Loucy (cell line): ENCODE data around the gene NELFE.
"Not testable (repeated sequence)": the region's sequence is repeated elsewhere in the genome, so short reads cannot be mapped to it uniquely, and the experiment has no call there.

Source experiments
- H2AFZ ChIP-seq: fragments of 200-600 bp; sonication (generic); 2 replicates; pipeline ENCODE4 v1.6.0; 2016; ENCODE audit warnings: antibody characterized with exemption, mild to moderate bottlenecking, low read length, moderate library complexity
- H3F3A ChIP-seq: fragments of 200-600 bp; 2 replicates; pipeline ENCODE4 v1.6.0; 2016; ENCODE audit warnings: antibody characterized with exemption, low read depth, mild to moderate bottlenecking
- H3K27me3 ChIP-seq: fragments of 200-600 bp; sonication (generic); 2 replicates; pipeline ENCODE4 v1.6.1; 2014; ENCODE audit warnings: low read length, mild to moderate bottlenecking; ENCODE audit not compliant: insufficient read depth, poor library complexity, severe bottlenecking
- H3K36me3 ChIP-seq: fragments of 200-600 bp; sonication (generic); 2 replicates; pipeline ENCODE4 v1.6.1; 2016; ENCODE audit warnings: low read length; ENCODE audit not compliant: insufficient read depth
- H3K4me1 ChIP-seq: fragments of 200-600 bp; sonication (generic); 2 replicates; pipeline ENCODE4 v1.5.1; 2014; ENCODE audit warnings: low read length, mild to moderate bottlenecking; ENCODE audit not compliant: insufficient read depth, poor library complexity, severe bottlenecking
- H3K4me2 ChIP-seq: fragments of 200-600 bp; sonication (generic); 2 replicates; pipeline ENCODE4 v1.6.0; 2014; ENCODE audit warnings: antibody characterized with exemption, low read length, low read depth, mild to moderate bottlenecking; ENCODE audit not compliant: poor library complexity, severe bottlenecking
- H3K4me3 ChIP-seq: fragments of 200-600 bp; sonication (generic); 2 replicates; pipeline ENCODE4 v1.5.1; 2014; ENCODE audit warnings: low read length, mild to moderate bottlenecking, mixed read lengths; ENCODE audit not compliant: poor library complexity, severe bottlenecking
- H3K79me2 ChIP-seq: fragments of 200-600 bp; sonication (generic); 2 replicates; pipeline ENCODE4 v1.6.1; 2014; ENCODE audit warnings: low read length; ENCODE audit not compliant: insufficient read depth
- H3K9ac ChIP-seq: fragments of 200-600 bp; sonication (generic); 2 replicates; pipeline ENCODE4 v1.6.0; 2014; ENCODE audit warnings: mild to moderate bottlenecking, low read depth, low read length, moderate library complexity; ENCODE audit not compliant: poor library complexity, severe bottlenecking
- H3K9me2 ChIP-seq: fragments of 200-600 bp; sonication (generic); replicated peaks from 2 replicates; pipeline ENCODE4 v1.6.1; 2016; ENCODE audit warnings: low read depth, low read length, mixed read lengths
- H3K9me3 ChIP-seq: fragments of 200-600 bp; sonication (generic); 2 replicates; pipeline ENCODE4 v1.6.1; 2014; ENCODE audit warnings: mild to moderate bottlenecking, antibody characterized with exemption, low read length, low read depth; ENCODE audit not compliant: insufficient read depth
- H4K20me1 ChIP-seq: fragments of 200-600 bp; sonication (generic); 2 replicates; pipeline ENCODE4 v1.6.0; 2014; ENCODE audit warnings: antibody characterized with exemption, low read length, mild to moderate bottlenecking; ENCODE audit not compliant: insufficient read depth, poor library complexity, severe bottlenecking
- EZH2phosphoT487 ChIP-seq: fragments of 200-600 bp; IDR thresholded peaks from 2 replicates; pipeline ENCODE4 v1.6.1; 2018; ENCODE audit warnings: antibody characterized with exemption, mild to moderate bottlenecking, moderate library complexity, borderline replicate concordance
- TF ChIP-seq, protein P1 (sequence below): fragments of 200-600 bp; sonication (generic); conservative IDR thresholded peaks from 2 replicates; pipeline ENCODE4 v1.5.1; 2014; ENCODE audit warnings: mild to moderate bottlenecking, antibody characterized with exemption, low read length

The NELFE gene

GRCh38 chr6:31977816-31978431 lies 19.2 kb upstream of the NELFE start:
- peaks cover 24% of the 10 kb centered on the region for H3K4me1 ChIP-seq
- TF ChIP-seq, protein P1, sequence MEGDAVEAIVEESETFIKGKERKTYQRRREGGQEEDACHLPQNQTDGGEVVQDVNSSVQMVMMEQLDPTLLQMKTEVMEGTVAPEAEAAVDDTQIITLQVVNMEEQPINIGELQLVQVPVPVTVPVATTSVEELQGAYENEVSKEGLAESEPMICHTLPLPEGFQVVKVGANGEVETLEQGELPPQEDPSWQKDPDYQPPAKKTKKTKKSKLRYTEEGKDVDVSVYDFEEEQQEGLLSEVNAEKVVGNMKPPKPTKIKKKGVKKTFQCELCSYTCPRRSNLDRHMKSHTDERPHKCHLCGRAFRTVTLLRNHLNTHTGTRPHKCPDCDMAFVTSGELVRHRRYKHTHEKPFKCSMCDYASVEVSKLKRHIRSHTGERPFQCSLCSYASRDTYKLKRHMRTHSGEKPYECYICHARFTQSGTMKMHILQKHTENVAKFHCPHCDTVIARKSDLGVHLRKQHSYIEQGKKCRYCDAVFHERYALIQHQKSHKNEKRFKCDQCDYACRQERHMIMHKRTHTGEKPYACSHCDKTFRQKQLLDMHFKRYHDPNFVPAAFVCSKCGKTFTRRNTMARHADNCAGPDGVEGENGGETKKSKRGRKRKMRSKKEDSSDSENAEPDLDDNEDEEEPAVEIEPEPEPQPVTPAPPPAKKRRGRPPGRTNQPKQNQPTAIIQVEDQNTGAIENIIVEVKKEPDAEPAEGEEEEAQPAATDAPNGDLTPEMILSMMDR, result no peak
- TF ChIP-seq EZH2phosphoT487, result no peak
- H3K27me3 ChIP-seq, result no peaks in the 10 kb centered on the region
- H3K79me2 ChIP-seq, result peaks cover 14% of the 10 kb centered on the region
- H3K4me2 ChIP-seq, result peak overlapping the region; percentile 77
- H4K20me1 ChIP-seq, result no peaks in the 10 kb centered on the region
- H3K9me3 ChIP-seq, result no peaks in the 10 kb centered on the region
- H3F3A ChIP-seq, result peaks cover 9% of the 10 kb centered on the region; the same call in 1 of the 2 replicates
- no peak overlapping the region for H3K4me3 ChIP-seq
- no peaks in the 10 kb centered on the region for H3K9me2 ChIP-seq
- peak overlapping the region; percentile 68 for H3K9ac ChIP-seq
- H2AFZ ChIP-seq, result no peak overlapping the region
- H3K36me3 ChIP-seq, result no peaks in the 10 kb centered on the region

DNA sequence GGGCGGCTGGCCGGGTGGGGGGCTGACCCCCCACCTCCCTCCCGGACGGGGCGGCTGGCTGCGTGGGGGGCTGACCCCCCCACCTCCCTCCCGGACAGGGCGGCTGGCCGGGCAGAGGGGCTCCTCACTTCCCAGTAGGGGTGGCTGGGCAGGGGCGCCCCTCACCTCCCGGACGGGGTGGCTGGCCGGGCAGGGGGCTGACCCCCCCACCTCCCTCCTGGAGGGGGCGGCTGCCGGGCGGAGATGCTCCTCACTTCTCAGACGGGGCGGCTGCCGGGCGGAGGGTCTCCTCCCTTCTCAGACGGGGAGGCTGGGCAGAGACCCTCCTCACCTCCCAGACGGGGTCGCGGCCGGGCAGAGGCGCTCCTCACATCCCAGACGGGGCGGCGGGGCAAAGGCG lies 17.3 kb upstream of the NELFE start:
- not testable (repeated sequence) for H3K9ac ChIP-seq, H3F3A ChIP-seq, H3K9me3 ChIP-seq, H3K27me3 ChIP-seq, H3K4me3 ChIP-seq, H2AFZ ChIP-seq, H3K4me2 ChIP-seq, H3K36me3 ChIP-seq, H4K20me1 ChIP-seq, H3K9me2 ChIP-seq
- peaks cover 27% of the 10 kb centered on the region for H3K79me2 ChIP-seq
- H3K4me1 ChIP-seq, result peaks cover 27% of the 10 kb centered on the region

DNA sequence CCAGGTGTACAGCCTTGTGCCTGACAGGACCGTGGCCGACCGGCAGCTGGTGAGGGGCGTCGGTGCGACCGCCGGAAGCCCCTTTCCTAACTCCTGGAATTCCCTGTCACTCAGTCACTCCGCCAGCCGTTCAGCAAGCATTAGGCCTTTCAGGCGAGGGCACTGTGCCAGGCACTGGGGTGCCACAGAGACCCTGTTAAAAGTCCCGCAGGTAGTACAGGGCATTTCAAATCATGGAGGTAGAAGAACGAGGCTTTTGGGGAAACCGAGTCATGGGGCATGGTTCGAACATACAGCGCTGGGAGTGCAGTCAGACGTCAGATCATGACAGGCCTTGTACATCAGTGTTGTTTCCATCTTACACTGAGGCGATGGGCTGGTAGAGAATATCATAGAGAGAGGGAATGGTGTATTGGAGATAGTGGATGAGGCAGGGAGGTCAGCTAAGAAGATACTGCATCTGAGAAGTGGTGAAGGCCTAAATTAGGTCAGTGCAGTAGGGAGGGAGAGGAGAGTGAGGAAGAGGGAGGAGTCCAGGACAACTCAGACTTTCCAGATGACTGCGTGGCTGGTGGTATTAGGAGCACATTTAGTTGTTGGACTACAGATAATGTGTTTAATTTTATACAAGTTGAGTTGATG lies 14.1 kb upstream of the NELFE start:
- peak overlapping the region; percentile 95 for H3K4me2 ChIP-seq

More for the DNA sequence above, 14.1 kb upstream of the NELFE start:
- Histone ChIP-seq H3K9me2 (no peaks in the 10 kb centered on the region), H3K27me3 (no peaks in the 10 kb centered on the region), H3K4me3 (peak overlapping the region; percentile 92), H2AFZ (peak overlapping the region; percentile 83), H4K20me1 (no peaks in the 10 kb centered on the region), H3K9me3 (no peaks in the 10 kb centered on the region), H3K9ac (peak overlapping the region; percentile 88), H3K36me3 (peaks cover 14% of the 10 kb centered on the region; the same call in 1 of the 2 replicates), H3F3A (no peaks in the 10 kb centered on the region), H3K79me2 (peaks cover 36% of the 10 kb centered on the region), H3K4me1 (peaks cover 20% of the 10 kb centered on the region)
- TF ChIP-seq, protein P1, result no peak
- no peak for TF ChIP-seq EZH2phosphoT487
